NT2/D1 (cell line): ENCODE results near the gene FBXL19.
A peak's percentile ranks its signal among the peaks of the same experiment; 100 is the strongest.

Source experiments
- DNase-seq: peaks from one replicate; pipeline ENCODE4 v3.0.0-alpha.2; 2011; ENCODE audit warnings: low read depth, low spot score
- H3K27me3 ChIP-seq: 2 replicates; pipeline ENCODE4 v1.6.0; 2011; ENCODE audit warnings: mild to moderate bottlenecking; ENCODE audit not compliant: insufficient read length, insufficient read depth
- H3K36me3 ChIP-seq: 2 replicates; pipeline ENCODE4 v1.6.1; 2011; ENCODE audit warnings: mild to moderate bottlenecking, low read length, mixed read lengths; ENCODE audit not compliant: insufficient read depth, insufficient read length
- H3K4me1 ChIP-seq: 2 replicates; pipeline ENCODE4 v1.5.1; 2011; ENCODE audit not compliant: insufficient read depth, insufficient read length
- H3K4me3 ChIP-seq: 2 replicates; pipeline ENCODE4 v1.5.1; 2011; ENCODE audit warnings: low read depth; ENCODE audit not compliant: insufficient read length
- H3K9ac ChIP-seq: 2 replicates; pipeline ENCODE4 v1.6.0; 2011; ENCODE audit warnings: low read depth; ENCODE audit not compliant: insufficient read length
- H3K9me3 ChIP-seq: 2 replicates; pipeline ENCODE4 v1.5.1; 2011; ENCODE audit warnings: mild to moderate bottlenecking, low read length; ENCODE audit not compliant: insufficient read depth
- SUZ12 ChIP-seq: IDR thresholded peaks from 2 replicates; pipeline ENCODE4 v1.6.1; 2011; ENCODE audit not compliant: insufficient read length, insufficient read depth; ENCODE audit errors: extremely low read depth
- YY1 ChIP-seq: IDR thresholded peaks from 2 replicates; pipeline ENCODE4 v1.6.1; 2011; ENCODE audit not compliant: insufficient read length, insufficient read depth
- ZNF274 ChIP-seq: IDR thresholded peaks from 2 replicates; pipeline ENCODE4 v1.6.1; 2011; ENCODE audit warnings: mild to moderate bottlenecking, low read depth, low read length

The FBXL19 gene

GRCh38 chr16:30997725-30998711, 74.6 kb downstream of the FBXL19 start:
- Histone ChIP-seq H3K9ac (peak overlapping the region; percentile 75), H3K4me3 (peak overlapping the region; percentile 24), H3K4me1 (peaks cover 13% of the 10 kb centered on the region)

More at GRCh38 chr16:30997725-30998711, 74.6 kb downstream of the FBXL19 start:
- H3K36me3 ChIP-seq = no peaks in the 10 kb centered on the region
- H3K9me3 ChIP-seq = no peaks in the 10 kb centered on the region
- TF ChIP-seq YY1 (no peak), ZNF274 (no peak), SUZ12 (no peak)
- no peak for DNase-seq
- no peaks in the 10 kb centered on the region for H3K27me3 ChIP-seq
